Kidney glomerular epithelial cell (primary cell): ENCODE results near the gene CD8B2.
"Not testable (repeated sequence)": the region's sequence is repeated elsewhere in the genome, so short reads cannot be mapped to it uniquely, and the experiment has no call there.

Experiments
- DNase-seq: peaks from one replicate; lab custom pipeline; 2025; lab: John Stamatoyannopoulos, UW

The CD8B2 gene

GRCh38 chr2:106551417-106552130 lies 64.4 kb downstream of the CD8B2 start:
- no peak for DNase-seq

- DNase-seq: no peak
Observed at GRCh38 chr2:106552921-106553320, 65.8 kb downstream of the CD8B2 start.

- no peak for DNase-seq
Observed at GRCh38 chr2:106553321-106553720, 66.2 kb downstream of the CD8B2 start.

- DNase-seq: no peak
Observed at GRCh38 chr2:106554411-106554810, 67.2 kb downstream of the CD8B2 start.

- no peak for DNase-seq
Observed at GRCh38 chr2:106555053-106555452, 67.9 kb downstream of the CD8B2 start.

GRCh38 chr2:106559786-106560185 lies 72.6 kb downstream of the CD8B2 start:
- DNase-seq: not testable (repeated sequence)

- no peak for DNase-seq
Observed at GRCh38 chr2:106560773-106561172, 73.6 kb downstream of the CD8B2 start.

- DNase-seq: no peak
Observed at GRCh38 chr2:106561356-106561755, 74.2 kb downstream of the CD8B2 start.

GRCh38 chr2:106561803-106562202 lies 74.6 kb downstream of the CD8B2 start:
- DNase-seq: no peak

GRCh38 chr2:106562268-106563186 lies 75.4 kb downstream of the CD8B2 start:
- DNase-seq: no peak

- peak; percentile 33 for DNase-seq
Observed at GRCh38 chr2:106563195-106563594, 76.0 kb downstream of the CD8B2 start.

- DNase-seq: peak; percentile 52
Observed at GRCh38 chr2:106565599-106565998, 78.4 kb downstream of the CD8B2 start.

GRCh38 chr2:106566050-106566449 lies 78.9 kb downstream of the CD8B2 start:
- peak; percentile 52 for DNase-seq

- DNase-seq: not testable (repeated sequence)
Observed at GRCh38 chr2:106566484-106566883, 79.3 kb downstream of the CD8B2 start.

- DNase-seq: no peak
Observed at GRCh38 chr2:106570316-106570715, 83.2 kb downstream of the CD8B2 start.
